HTR-8/SVneo (cell line): ENCODE measurements around the gene GNAQ.

Source experiments
- DNase-seq: peaks from one replicate; pipeline ENCODE4 v3.0.0; 2011; ENCODE audit warnings: low spot score, mixed read lengths; ENCODE audit not compliant: insufficient read length
- FAIRE-seq: peaks from 2 replicates; lab custom pipeline; 2011; peaks lifted over from hg19 to GRCh38; lab: Jason Lieb, UNC

GNAQ gene

GRCh38 chr9:77832639-77833038, 199.0 kb downstream of the GNAQ start:
- FAIRE-seq = no peak
- no peak for DNase-seq

- no peak for DNase-seq
- no peak for FAIRE-seq
Measured at GRCh38 chr9:77831781-77832180, 199.8 kb downstream of the GNAQ start.

GRCh38 chr9:77830618-77831285, 200.9 kb downstream of the GNAQ start:
- DNase-seq (no peak), FAIRE-seq (no peak)

- FAIRE-seq = no peak
- no peak for DNase-seq
Measured at GRCh38 chr9:77829420-77829819, 202.2 kb downstream of the GNAQ start.

- FAIRE-seq = no peak
Measured at GRCh38 chr9:77827104-77827784, 204.4 kb downstream of the GNAQ start.

GRCh38 chr9:77826621-77827020, 205.0 kb downstream of the GNAQ start:
- no peak for FAIRE-seq
- no peak for DNase-seq

More at GRCh38 chr9:77827104-77827784, 204.4 kb downstream of the GNAQ start:
- no peak for DNase-seq

GRCh38 chr9:77826116-77826515, 205.5 kb downstream of the GNAQ start:
- DNase-seq = no peak
- no peak for FAIRE-seq

- DNase-seq (no peak), FAIRE-seq (no peak)
Measured at GRCh38 chr9:77825361-77825760, 206.2 kb downstream of the GNAQ start.

GRCh38 chr9:77820293-77820954, 211.2 kb downstream of the GNAQ start:
- DNase-seq = no peak

GRCh38 chr9:77819657-77820056, 212.0 kb downstream of the GNAQ start:
- FAIRE-seq (no peak), DNase-seq (no peak)

More at GRCh38 chr9:77820293-77820954, 211.2 kb downstream of the GNAQ start:
- no peak for FAIRE-seq

- no peak for FAIRE-seq
Measured at GRCh38 chr9:77817590-77818311, 213.9 kb downstream of the GNAQ start.

GRCh38 chr9:77816641-77817341, 214.8 kb downstream of the GNAQ start:
- FAIRE-seq (no peak), DNase-seq (no peak)

More at GRCh38 chr9:77817590-77818311, 213.9 kb downstream of the GNAQ start:
- no peak for DNase-seq

- FAIRE-seq (no peak), DNase-seq (no peak)
Measured at GRCh38 chr9:77815260-77815659, 216.4 kb downstream of the GNAQ start.

- DNase-seq = no peak
- no peak for FAIRE-seq
Measured at GRCh38 chr9:77811832-77812231, 219.8 kb downstream of the GNAQ start.

GRCh38 chr9:77810637-77811119, 220.9 kb downstream of the GNAQ start:
- FAIRE-seq = no peak
- DNase-seq = no peak

- FAIRE-seq = no peak
- no peak for DNase-seq
Measured at GRCh38 chr9:77810047-77810446, 221.6 kb downstream of the GNAQ start.

- DNase-seq = no peak
- FAIRE-seq = no peak
Measured at GRCh38 chr9:77809552-77809951, 222.1 kb downstream of the GNAQ start.

GRCh38 chr9:77808751-77809081, 222.9 kb downstream of the GNAQ start:
- DNase-seq = no peak
- FAIRE-seq = no peak

- DNase-seq (no peak), FAIRE-seq (no peak)
Measured at GRCh38 chr9:77807846-77808750, 223.5 kb downstream of the GNAQ start.
